OCI-LY3 (cell line): Measurements from ENCODE around the gene NXNL1.

ENCODE experiments used
- EZH2phosphoT487 ChIP-seq: fragments of 200-600 bp; shearing (Covaris generic); IDR thresholded peaks from 2 replicates; pipeline ENCODE4 v1.6.1; 2018; ENCODE audit warnings: antibody characterized with exemption, mixed run types, low read depth
- TF ChIP-seq, protein P1 (sequence below): fragments of 200-600, 300-600 bp; sonication (generic); IDR thresholded peaks from 2 replicates; pipeline ENCODE4 v1.5.1; 2014; ENCODE audit warnings: antibody characterized with exemption, low read length, low read depth

- TF ChIP-seq, protein P1, sequence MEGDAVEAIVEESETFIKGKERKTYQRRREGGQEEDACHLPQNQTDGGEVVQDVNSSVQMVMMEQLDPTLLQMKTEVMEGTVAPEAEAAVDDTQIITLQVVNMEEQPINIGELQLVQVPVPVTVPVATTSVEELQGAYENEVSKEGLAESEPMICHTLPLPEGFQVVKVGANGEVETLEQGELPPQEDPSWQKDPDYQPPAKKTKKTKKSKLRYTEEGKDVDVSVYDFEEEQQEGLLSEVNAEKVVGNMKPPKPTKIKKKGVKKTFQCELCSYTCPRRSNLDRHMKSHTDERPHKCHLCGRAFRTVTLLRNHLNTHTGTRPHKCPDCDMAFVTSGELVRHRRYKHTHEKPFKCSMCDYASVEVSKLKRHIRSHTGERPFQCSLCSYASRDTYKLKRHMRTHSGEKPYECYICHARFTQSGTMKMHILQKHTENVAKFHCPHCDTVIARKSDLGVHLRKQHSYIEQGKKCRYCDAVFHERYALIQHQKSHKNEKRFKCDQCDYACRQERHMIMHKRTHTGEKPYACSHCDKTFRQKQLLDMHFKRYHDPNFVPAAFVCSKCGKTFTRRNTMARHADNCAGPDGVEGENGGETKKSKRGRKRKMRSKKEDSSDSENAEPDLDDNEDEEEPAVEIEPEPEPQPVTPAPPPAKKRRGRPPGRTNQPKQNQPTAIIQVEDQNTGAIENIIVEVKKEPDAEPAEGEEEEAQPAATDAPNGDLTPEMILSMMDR, result no peak
- TF ChIP-seq EZH2phosphoT487, result no peak
Measured at GRCh38 chr19:17409990-17410389, 50.7 kb downstream of the NXNL1 start.
